HEK293 (cell line): ENCODE results near the gene LMTK2.

Source experiments
- AEBP2 ChIP-seq: fragments of 450-650 bp; formaldehyde crosslinking; IDR thresholded peaks from 2 replicates; pipeline ENCODE4 v1.5.1; 2016; ENCODE audit warnings: missing biosample characterization, missing genetic modification characterization, borderline replicate concordance
- BCL11A ChIP-seq: fragments of 450-650 bp; formaldehyde crosslinking; IDR thresholded peaks from 2 replicates; pipeline ENCODE4 v1.5.1; 2016; ENCODE audit warnings: low read depth, missing biosample characterization, missing genetic modification characterization
- CTCF ChIP-seq: fragments of 450-650 bp; formaldehyde crosslinking; IDR thresholded peaks from 2 replicates; pipeline ENCODE4 v1.5.1; 2016; ENCODE audit warnings: missing biosample characterization, missing genetic modification characterization
- GLI2 ChIP-seq: fragments of 450-650 bp; formaldehyde crosslinking; IDR thresholded peaks from 2 replicates; pipeline ENCODE4; 2017; ENCODE audit warnings: missing biosample characterization, missing genetic modification characterization, low read depth, borderline replicate concordance
- GLIS1 ChIP-seq: fragments of 450-650 bp; formaldehyde crosslinking; IDR thresholded peaks from 2 replicates; pipeline ENCODE4 v1.5.1; 2016; ENCODE audit warnings: missing biosample characterization, missing genetic modification characterization
- KLF10 ChIP-seq: fragments of 450-650 bp; IDR thresholded peaks from 2 replicates; pipeline ENCODE4 v1.5.1; 2018; ENCODE audit warnings: missing biosample characterization, mild to moderate bottlenecking, missing genetic modification characterization
- MEIS1 ChIP-seq: sonication (generic); formaldehyde crosslinking; IDR thresholded peaks from 2 replicates; pipeline ENCODE4 v1.8.1; 2022; ENCODE audit warnings: missing genetic modification reagents, mild to moderate bottlenecking, borderline replicate concordance
- MZF1 ChIP-seq: fragments of 450-650 bp; formaldehyde crosslinking; IDR thresholded peaks from 2 replicates; pipeline ENCODE4 v1.5.1; 2017; ENCODE audit warnings: missing biosample characterization, missing genetic modification characterization, borderline replicate concordance
- PRDM1 ChIP-seq: fragments of 450-650 bp; formaldehyde crosslinking; IDR thresholded peaks from 2 replicates; pipeline ENCODE4; 2016; ENCODE audit warnings: missing biosample characterization, missing genetic modification characterization
- REST ChIP-seq: fragments of 450-650 bp; formaldehyde crosslinking; IDR thresholded peaks from 2 replicates; pipeline ENCODE4 v1.5.1; 2016; ENCODE audit warnings: missing biosample characterization, missing genetic modification characterization
- SALL2 ChIP-seq: fragments of 450-650 bp; formaldehyde crosslinking; IDR thresholded peaks from 2 replicates; pipeline ENCODE4 v1.5.0; 2017; ENCODE audit warnings: missing biosample characterization, mild to moderate bottlenecking, missing genetic modification characterization, borderline replicate concordance
- ZBTB11 ChIP-seq: fragments of 450-650 bp; formaldehyde crosslinking; conservative IDR thresholded peaks from 2 replicates; pipeline ENCODE4 v1.5.1; 2016; ENCODE audit warnings: low read depth, missing biosample characterization, missing genetic modification characterization
- ZNF157 ChIP-seq: fragments of 450-650 bp; formaldehyde crosslinking; IDR thresholded peaks from 2 replicates; pipeline ENCODE4 v1.5.1; 2016; ENCODE audit warnings: missing biosample characterization, missing genetic modification characterization
- ZNF214 ChIP-seq: fragments of 450-650 bp; formaldehyde crosslinking; IDR thresholded peaks from 2 replicates; pipeline ENCODE4 v1.5.1; 2017; ENCODE audit warnings: missing biosample characterization, mild to moderate bottlenecking, missing genetic modification characterization, borderline replicate concordance
- ZNF366 ChIP-seq: fragments of 450-650 bp; formaldehyde crosslinking; conservative IDR thresholded peaks from 2 replicates; pipeline ENCODE4 v1.5.1; 2016; ENCODE audit warnings: missing biosample characterization, missing genetic modification characterization
- ZNF518A ChIP-seq: fragments of 450-650 bp; formaldehyde crosslinking; conservative IDR thresholded peaks from 2 replicates; pipeline ENCODE4 v1.5.1; 2016; ENCODE audit warnings: low read depth, missing biosample characterization, missing genetic modification characterization
- ZNF521 ChIP-seq: fragments of 450-650 bp; formaldehyde crosslinking; IDR thresholded peaks from 2 replicates; pipeline ENCODE4 v1.5.1; 2017; ENCODE audit warnings: missing biosample characterization, mild to moderate bottlenecking, missing genetic modification characterization
- ZNF555 ChIP-seq: fragments of 450-650 bp; formaldehyde crosslinking; conservative IDR thresholded peaks from 2 replicates; pipeline ENCODE4 v1.5.1; 2017; ENCODE audit warnings: missing biosample characterization, mild to moderate bottlenecking, missing genetic modification characterization, inconsistent platforms
- ZNF664 ChIP-seq: fragments of 450-650 bp; formaldehyde crosslinking; IDR thresholded peaks from 2 replicates; pipeline ENCODE4 v1.5.1; 2016; ENCODE audit warnings: missing biosample characterization, missing genetic modification characterization
- ZNF768 ChIP-seq: fragments of 450-650 bp; formaldehyde crosslinking; IDR thresholded peaks from 2 replicates; pipeline ENCODE4 v1.5.1; 2018; ENCODE audit warnings: missing biosample characterization, mild to moderate bottlenecking, missing genetic modification characterization
- ZNF777 ChIP-seq: fragments of 450-650 bp; formaldehyde crosslinking; IDR thresholded peaks from 2 replicates; pipeline ENCODE4 v1.5.1; 2017; ENCODE audit warnings: missing biosample characterization, missing genetic modification characterization, borderline replicate concordance

Gene LMTK2

GRCh38 chr7:98106647-98107312, at the start of gene LMTK2 (continued):
- TF ChIP-seq MEIS1 (CRISPR knock-in tag) = no peak
- TF ChIP-seq ZNF521 (tag by site-specific recombination) = no peak
- TF ChIP-seq ZNF768 (tag by site-specific recombination) = no peak
- TF ChIP-seq CTCF = peak; percentile 97
- TF ChIP-seq GLIS1 (tag by site-specific recombination) = no peak
- no peak for TF ChIP-seq AEBP2 (tag by site-specific recombination)
- no peak for TF ChIP-seq ZNF214 (tag by site-specific recombination)
- TF ChIP-seq ZNF518A = 0 out of 2 replicates have a peak, but pooled peaks have one; percentile 21
- TF ChIP-seq KLF10 (tag by site-specific recombination) = no peak; the same call in 1 of the 2 replicates
- no peak for TF ChIP-seq MZF1 (tag by site-specific recombination)
- no peak for TF ChIP-seq ZNF664 (tag by site-specific recombination)
- 0 out of 2 replicates have a peak, but pooled peaks have one; percentile 20 for TF ChIP-seq ZNF366 (tag by site-specific recombination)
- TF ChIP-seq PRDM1 = no peak
- peak; percentile 48; the same call in 1 of the 2 replicates for TF ChIP-seq ZBTB11 (tag by site-specific recombination)
- TF ChIP-seq ZNF777 = peak; percentile 93; the same call in 1 of the 2 replicates
- TF ChIP-seq GLI2 (tag by site-specific recombination) = no peak
- no peak for TF ChIP-seq BCL11A
- no peak for TF ChIP-seq ZNF157 (tag by site-specific recombination)
- TF ChIP-seq ZNF555 (tag by site-specific recombination) = no peak
- no peak for TF ChIP-seq REST (tag by site-specific recombination)
- TF ChIP-seq SALL2 (tag by site-specific recombination) = no peak
- TF ChIP-seq, all 188 proteins: peak for 57
